GM23338 (cell line): Measurements from ENCODE around the gene ADGRD1.

Experiments
- POLR2AphosphoS5 ChIP-seq: IDR thresholded peaks from 2 replicates; pipeline ENCODE4 v1.6.1; 2016; ENCODE audit warnings: antibody characterized with exemption, low read depth
- TF ChIP-seq, protein P1 (sequence below), 2 experiments: fragments of 200-600 bp in 1 of 2; sonication (generic) in 1 of 2; conservative IDR thresholded peaks; 2 replicates each; pipeline versions ENCODE4 v1.5.1 to v1.6.1; 2016 to 2017; ENCODE audit warnings: antibody characterized with exemption in 2 of 2, low read depth in 2 of 2, mild to moderate bottlenecking in 2 of 2, moderate library complexity in 1 of 2

DNA sequence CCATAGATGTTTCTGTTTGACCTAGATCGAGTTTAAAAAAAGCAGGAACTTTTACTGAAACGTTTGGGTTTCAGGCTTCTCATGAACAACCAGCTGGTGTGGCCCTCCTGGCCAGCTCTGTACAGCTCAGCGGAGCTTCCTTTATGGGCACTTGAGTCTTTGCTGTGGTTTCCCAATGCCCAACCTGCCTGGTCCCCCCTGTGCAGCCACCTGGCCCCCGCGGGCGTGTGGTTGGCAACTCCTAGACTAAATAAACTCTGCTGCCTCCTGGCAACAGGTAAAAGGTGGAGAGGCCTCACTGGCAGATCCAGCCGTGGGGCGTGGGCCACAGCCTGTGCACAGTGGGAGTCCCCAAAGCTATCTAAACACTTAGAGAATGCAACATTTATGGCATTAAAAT is 38.7 kb downstream of the ADGRD1 start:
- TF ChIP-seq POLR2AphosphoS5: no peak
- TF ChIP-seq, protein P1, sequence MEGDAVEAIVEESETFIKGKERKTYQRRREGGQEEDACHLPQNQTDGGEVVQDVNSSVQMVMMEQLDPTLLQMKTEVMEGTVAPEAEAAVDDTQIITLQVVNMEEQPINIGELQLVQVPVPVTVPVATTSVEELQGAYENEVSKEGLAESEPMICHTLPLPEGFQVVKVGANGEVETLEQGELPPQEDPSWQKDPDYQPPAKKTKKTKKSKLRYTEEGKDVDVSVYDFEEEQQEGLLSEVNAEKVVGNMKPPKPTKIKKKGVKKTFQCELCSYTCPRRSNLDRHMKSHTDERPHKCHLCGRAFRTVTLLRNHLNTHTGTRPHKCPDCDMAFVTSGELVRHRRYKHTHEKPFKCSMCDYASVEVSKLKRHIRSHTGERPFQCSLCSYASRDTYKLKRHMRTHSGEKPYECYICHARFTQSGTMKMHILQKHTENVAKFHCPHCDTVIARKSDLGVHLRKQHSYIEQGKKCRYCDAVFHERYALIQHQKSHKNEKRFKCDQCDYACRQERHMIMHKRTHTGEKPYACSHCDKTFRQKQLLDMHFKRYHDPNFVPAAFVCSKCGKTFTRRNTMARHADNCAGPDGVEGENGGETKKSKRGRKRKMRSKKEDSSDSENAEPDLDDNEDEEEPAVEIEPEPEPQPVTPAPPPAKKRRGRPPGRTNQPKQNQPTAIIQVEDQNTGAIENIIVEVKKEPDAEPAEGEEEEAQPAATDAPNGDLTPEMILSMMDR (conservative IDR thresholded peaks at IDR 0.05; ENCODE audit: low read depth in 2 of 2): no peak
